GM12864 (cell line): ENCODE results near the gene PEBP1.

Source experiments
- DNase-seq: peaks from one replicate; pipeline ENCODE4 v3.0.0-alpha.2; 2011; ENCODE audit warnings: low read depth
- H3K4me3 ChIP-seq: 2 replicates; pipeline ENCODE4 v1.5.1; 2011; ENCODE audit warnings: mild to moderate bottlenecking, low read depth, low read length, control low read depth
- CTCF ChIP-seq: IDR thresholded peaks from 2 replicates; pipeline ENCODE4 v1.5.1; 2011; ENCODE audit warnings: low read depth, mild to moderate bottlenecking, moderate library complexity, low read length, control low read depth, inconsistent platforms; ENCODE audit errors: missing control alignments

PEBP1 gene

GRCh38 chr12:118102609-118103008 lies 33.3 kb upstream of the PEBP1 start:
- no peak for DNase-seq
- no peak overlapping the region for H3K4me3 ChIP-seq
- no peak for TF ChIP-seq CTCF

GRCh38 chr12:118103201-118103600 lies 32.7 kb upstream of the PEBP1 start:
- no peak for DNase-seq
- TF ChIP-seq CTCF, result no peak
- H3K4me3 ChIP-seq, result peak overlapping the region; percentile 56

- TF ChIP-seq CTCF, result no peak
- H3K4me3 ChIP-seq, result peak within 1 kb of the TSS; percentile 56
- no peak for DNase-seq
These were observed 32.1 kb upstream of the PEBP1 start, which contains the start of gene VSIG10 for GRCh38 chr12:118103601-118104382. Gene VSIG10, minus strand, starts transcription at chr12:118104011. Its CDS starts 340 bp downstream, at chr12:118103671.

- H3K4me3 ChIP-seq, result no peak overlapping the region
- no peak for TF ChIP-seq CTCF
- DNase-seq, result no peak
These were observed 28.9 kb upstream of the PEBP1 start for GRCh38 chr12:118107011-118107410.

- no peak overlapping the region for H3K4me3 ChIP-seq
- no peak for DNase-seq
- no peak for TF ChIP-seq CTCF
These were observed 28.2 kb upstream of the PEBP1 start for GRCh38 chr12:118107694-118108093.

GRCh38 chr12:118109088-118109487 lies 26.8 kb upstream of the PEBP1 start:
- no peak for DNase-seq

More at GRCh38 chr12:118109088-118109487, 26.8 kb upstream of the PEBP1 start:
- H3K4me3 ChIP-seq, result no peak overlapping the region
- TF ChIP-seq CTCF, result no peak
